ENCODE measurements around the gene RHOT2. TPM values are rescaled to one million over a fixed set of nuclear protein-coding genes. Genes with fewer than 3 reads are reported as not detected.

Gene RHOT2
- polyA plus RNA-seq, 6 donors from 2014 or later = 22.1 to 49.1 (median 35.0) TPM

GRCh38 chr16:720447-720989 lies 52.6 kb downstream of the RHOT2 start:
- H3K27ac Mint-ChIP-seq = peak overlapping the region in 5 of 6 donors; percentile 33 to 92 (median 76)
- H3K4me1 Mint-ChIP-seq = peaks cover 12 to 24% (median 14%) of the 10 kb centered on the region in 3 donors
- ATAC-seq (ENCODE audit: low read depth in 2 of 2) = peak; percentile 6 to 7
- peak overlapping the region; percentile 78 to 92 (median 88) for H3K4me3 Mint-ChIP-seq
- H3K27me3 Mint-ChIP-seq = peaks cover 0 to 6% (median 0%) of the 10 kb centered on the region in 3 donors
- peak; percentile 30 for DNase-seq
- H3K9me3 Mint-ChIP-seq = no peaks in the 10 kb centered on the region
- no peaks in the 10 kb centered on the region for H3K36me3 Mint-ChIP-seq

GRCh38 chr16:720990-721764 lies 53.2 kb downstream of the RHOT2 start, which contains the start of gene ANTKMT:
Gene ANTKMT, plus strand, starts transcription at chr16:721146. Its CDS starts 129 bp downstream, at chr16:721275.
- Mint-ChIP-seq H3K27me3 (peaks cover 0 to 5% (median 0%) of the 10 kb centered on the region in 3 donors), H3K4me1 (peaks cover 12 to 28% (median 14%) of the 10 kb centered on the region in 3 donors), H3K36me3 (no peaks in the 10 kb centered on the region), H3K27ac (peak within 1 kb of the TSS; percentile 33 to 92 (median 68)), H3K4me3 (peak within 1 kb of the TSS; percentile 78 to 92 (median 88)), H3K9me3 (no peaks in the 10 kb centered on the region)
- peak; percentile 87 to 90 for ATAC-seq (ENCODE audit: low read depth in 2 of 2)
- DNase-seq = peak; percentile 84

GRCh38 chr16:721765-722540 lies 54.0 kb downstream of the RHOT2 start:
- Mint-ChIP-seq H3K9me3 (no peaks in the 10 kb centered on the region), H3K36me3 (no peaks in the 10 kb centered on the region), H3K27ac (peak overlapping the region in 1 of 6 donors; percentile 41), H3K4me1 (peaks cover 12 to 24% (median 14%) of the 10 kb centered on the region in 3 donors), H3K4me3 (peak overlapping the region; percentile 25 to 75 (median 64)), H3K27me3 (no peaks in the 10 kb centered on the region)
- no peak for ATAC-seq (ENCODE audit: low read depth in 2 of 2)
- DNase-seq = no peak

DNA sequence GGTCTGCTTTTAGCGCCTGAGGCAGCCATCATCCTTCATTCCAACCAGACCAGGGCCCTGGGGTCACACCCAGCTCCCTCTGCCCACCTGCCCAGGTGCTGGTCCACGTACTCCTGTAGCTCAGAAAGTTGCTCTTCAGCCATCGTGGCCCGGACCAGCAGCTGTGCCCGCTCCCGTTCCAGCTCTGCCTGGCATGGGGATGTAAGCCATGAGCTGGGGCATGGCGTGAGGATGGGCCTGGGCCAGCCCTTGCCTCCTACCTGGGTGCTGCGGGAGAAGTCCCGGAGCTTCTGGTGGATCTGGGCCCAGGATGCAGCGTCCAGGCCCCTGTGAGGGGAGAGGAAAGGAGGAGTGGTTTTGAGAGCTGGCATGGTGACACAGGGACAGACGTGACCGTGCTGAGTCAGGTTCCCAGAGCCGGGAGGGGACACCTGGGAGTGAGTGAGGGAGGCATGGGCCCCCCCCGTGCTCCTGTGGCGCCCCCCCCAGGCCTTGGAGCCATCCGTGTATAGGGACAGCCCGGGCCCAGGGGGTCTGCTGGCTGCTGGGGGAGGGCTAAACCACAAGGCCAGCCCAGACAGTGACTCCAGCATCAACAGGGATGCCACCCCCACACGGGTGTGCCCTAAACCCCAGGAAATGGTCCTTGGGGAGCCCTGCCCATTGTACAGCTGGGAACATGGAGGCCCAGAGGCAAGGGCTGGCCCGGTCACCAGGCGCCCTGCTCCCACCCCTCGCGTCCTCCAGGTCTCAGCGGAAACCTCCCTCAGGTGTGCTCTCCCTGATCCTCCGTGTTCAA lies 55.1 kb downstream of the RHOT2 start:
- H3K4me3 Mint-ChIP-seq = peak overlapping the region in 6 of 8 donors; percentile 6 to 66 (median 53)
- H3K27ac Mint-ChIP-seq = peak overlapping the region in 3 of 6 donors; percentile 13 to 68 (median 53)

DNA sequence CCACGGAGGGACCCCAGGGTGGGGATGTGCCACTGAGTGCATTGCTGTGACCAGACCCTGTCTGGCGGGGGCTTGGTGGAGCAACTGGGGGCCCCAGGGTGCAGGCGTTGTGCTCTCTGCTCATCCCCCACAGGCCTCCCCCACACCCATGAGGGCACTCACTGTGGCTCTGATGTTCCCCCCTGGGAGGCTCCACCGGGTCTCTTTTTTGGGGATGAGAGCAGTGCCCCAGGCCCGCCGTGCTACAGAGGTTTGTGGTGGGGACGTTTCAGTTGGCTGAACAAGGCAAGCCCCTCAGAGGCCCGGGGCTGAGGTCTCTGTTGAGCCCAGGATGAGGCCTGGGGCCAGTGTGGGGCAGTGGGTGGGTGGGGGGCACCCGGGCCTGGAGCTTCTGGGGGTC lies 55.8 kb downstream of the RHOT2 start:
- H3K36me3 Mint-ChIP-seq = no peaks in the 10 kb centered on the region
- ATAC-seq (ENCODE audit: low read depth in 2 of 2) = no peak
- no peaks in the 10 kb centered on the region for H3K27me3 Mint-ChIP-seq
- no peak overlapping the region for H3K27ac Mint-ChIP-seq
- no peaks in the 10 kb centered on the region for H3K9me3 Mint-ChIP-seq
- H3K4me1 Mint-ChIP-seq = peaks cover 11 to 24% (median 14%) of the 10 kb centered on the region in 3 donors
- H3K4me3 Mint-ChIP-seq = peak overlapping the region in 2 of 8 donors; percentile 65
- no peak for DNase-seq

More for the DNA sequence above, 55.1 kb downstream of the RHOT2 start:
- ATAC-seq (ENCODE audit: low read depth in 2 of 2) (no peak), DNase-seq (no peak)
- H3K36me3 Mint-ChIP-seq = no peaks in the 10 kb centered on the region
- no peaks in the 10 kb centered on the region for H3K27me3 Mint-ChIP-seq
- peaks cover 12 to 24% (median 14%) of the 10 kb centered on the region in 3 donors for H3K4me1 Mint-ChIP-seq
- H3K9me3 Mint-ChIP-seq = no peaks in the 10 kb centered on the region

Other genes with a start within 250 kb of the RHOT2 start
- 1 to 10 TPM; 1.0 to 4.8 (median 1.9) TPM for gene RAB11FIP3, start 242.5 kb upstream of the RHOT2 start, polyA plus RNA-seq (ENCODE audit: low read depth in 6 of 6)
- gene CAPN15, start 140.4 kb upstream of the RHOT2 start, polyA plus RNA-seq (ENCODE audit: low read depth in 6 of 6) = 10 to 100 TPM in 1 of 6 donors, 1 to 10 TPM in 5; 4.3 to 11.0 (median 5.0) TPM
- gene PRR35, start 107.7 kb upstream of the RHOT2 start, polyA plus RNA-seq (ENCODE audit: low read depth in 6 of 6) = not detected
- gene NHLRC4, start 101.1 kb upstream of the RHOT2 start, polyA plus RNA-seq (ENCODE audit: low read depth in 6 of 6) = 1 to 10 TPM in 4 of 6 donors, under 1 TPM in 2; 0.90 to 3.4 (median 1.9) TPM
- 10 to 100 TPM in 5 of 6 donors, 1 to 10 TPM in 1; 4.5 to 22.2 (median 12.7) TPM for gene PIGQ, start 98.2 kb upstream of the RHOT2 start, polyA plus RNA-seq (ENCODE audit: low read depth in 6 of 6)
- gene RAB40C, start 78.1 kb upstream of the RHOT2 start, polyA plus RNA-seq (ENCODE audit: low read depth in 6 of 6) = 10 to 100 TPM in 2 of 6 donors, 1 to 10 TPM in 4; 6.8 to 14.5 (median 9.4) TPM
- not detected for gene WFIKKN1, start 37.1 kb upstream of the RHOT2 start, polyA plus RNA-seq (ENCODE audit: low read depth in 6 of 6)
- gene METTL26, start 31.8 kb upstream of the RHOT2 start, polyA plus RNA-seq (ENCODE audit: low read depth in 6 of 6) = 10 to 100 TPM; 66.3 to 87.6 (median 84.9) TPM
- gene MCRIP2, start 26.3 kb upstream of the RHOT2 start, polyA plus RNA-seq (ENCODE audit: low read depth in 6 of 6) = 10 to 100 TPM; 20.8 to 46.6 (median 22.7) TPM
- gene WDR90, start 18.8 kb upstream of the RHOT2 start, polyA plus RNA-seq (ENCODE audit: low read depth in 6 of 6) = 1 to 10 TPM in 2 of 6 donors, under 1 TPM in 3, not detected in 1; 0.75 to 2.3 (median 0.90) TPM
- gene RHBDL1, start 7.5 kb downstream of the RHOT2 start, polyA plus RNA-seq (ENCODE audit: low read depth in 6 of 6) = not detected
- 100 to 1,000 TPM; 121 to 180 (median 128) TPM for gene STUB1, start 12.3 kb downstream of the RHOT2 start, polyA plus RNA-seq (ENCODE audit: low read depth in 6 of 6)
- 10 to 100 TPM; 38.1 to 62.6 (median 40.0) TPM for gene JMJD8, start 16.2 kb downstream of the RHOT2 start, polyA plus RNA-seq (ENCODE audit: low read depth in 6 of 6)
- gene WDR24, start 22.3 kb downstream of the RHOT2 start, polyA plus RNA-seq (ENCODE audit: low read depth in 6 of 6) = 10 to 100 TPM in 4 of 6 donors, 1 to 10 TPM in 2; 4.6 to 16.2 (median 11.4) TPM
- gene FBXL16, start 37.7 kb downstream of the RHOT2 start, polyA plus RNA-seq (ENCODE audit: low read depth in 6 of 6) = 1 to 10 TPM in 1 of 6 donors, under 1 TPM in 4, not detected in 1; 0.23 to 7.9 (median 0.56) TPM
- gene METRN, start 47.0 kb downstream of the RHOT2 start, polyA plus RNA-seq (ENCODE audit: low read depth in 6 of 6) = 10 to 100 TPM in 1 of 6 donors, 1 to 10 TPM in 4, not detected in 1; 4.0 to 10.2 (median 6.2) TPM
- 10 to 100 TPM; 21.5 to 62.0 (median 38.0) TPM for gene ANTKMT, start 53.0 kb downstream of the RHOT2 start, polyA plus RNA-seq (ENCODE audit: low read depth in 6 of 6)
- under 1 TPM in 2 of 6 donors, not detected in 4; 0.41 to 0.95 TPM for gene CCDC78, start 58.3 kb downstream of the RHOT2 start, polyA plus RNA-seq (ENCODE audit: low read depth in 6 of 6)
- gene HAGHL, start 59.0 kb downstream of the RHOT2 start, polyA plus RNA-seq (ENCODE audit: low read depth in 6 of 6) = 1 to 10 TPM; 1.5 to 8.5 (median 2.9) TPM
- 10 to 100 TPM; 14.1 to 29.6 (median 20.5) TPM for gene CIAO3, start 72.9 kb downstream of the RHOT2 start, polyA plus RNA-seq (ENCODE audit: low read depth in 6 of 6)
- not detected for gene MSLN, start 92.6 kb downstream of the RHOT2 start, polyA plus RNA-seq (ENCODE audit: low read depth in 6 of 6)
- gene RPUSD1, start 120.2 kb downstream of the RHOT2 start, polyA plus RNA-seq (ENCODE audit: low read depth in 6 of 6) = 10 to 100 TPM; 24.5 to 43.9 (median 33.7) TPM
- gene CHTF18, start 120.5 kb downstream of the RHOT2 start, polyA plus RNA-seq (ENCODE audit: low read depth in 6 of 6) = 1 to 10 TPM; 3.4 to 8.4 (median 4.6) TPM
- gene GNG13, start 132.6 kb downstream of the RHOT2 start, polyA plus RNA-seq (ENCODE audit: low read depth in 6 of 6) = not detected